Thyroid gland (tissue), 4 donors: ENCODE measurements around the gene GORASP2.

Experiments
- POLR2A ChIP-seq, 2 donors: fragments of 450-650 bp; IDR thresholded peaks; one replicate each; pipeline ENCODE4 v1.6.1; 2017; ENCODE audit warnings: antibody characterized with exemption in 2 of 2, mild to moderate bottlenecking in 2 of 2, moderate library complexity in 1 of 2
- TF ChIP-seq, protein P1 (sequence below), 6 experiments: fragments of 200-600 bp in 3 of 6; fragments of 450-650 bp in 3 of 6; sonication (generic) in 3 of 6; IDR thresholded peaks; one replicate each; pipeline ENCODE4 v1.5.1; 2016 to 2019; ENCODE audit warnings: antibody characterized with exemption in 6 of 6, mild to moderate bottlenecking in 2 of 6, inconsistent platforms in 1 of 6, moderate library complexity in 1 of 6

GRCh38 chr2:170930131-170930990, 1.3 kb downstream of the GORASP2 start:
- TF ChIP-seq, protein P1, sequence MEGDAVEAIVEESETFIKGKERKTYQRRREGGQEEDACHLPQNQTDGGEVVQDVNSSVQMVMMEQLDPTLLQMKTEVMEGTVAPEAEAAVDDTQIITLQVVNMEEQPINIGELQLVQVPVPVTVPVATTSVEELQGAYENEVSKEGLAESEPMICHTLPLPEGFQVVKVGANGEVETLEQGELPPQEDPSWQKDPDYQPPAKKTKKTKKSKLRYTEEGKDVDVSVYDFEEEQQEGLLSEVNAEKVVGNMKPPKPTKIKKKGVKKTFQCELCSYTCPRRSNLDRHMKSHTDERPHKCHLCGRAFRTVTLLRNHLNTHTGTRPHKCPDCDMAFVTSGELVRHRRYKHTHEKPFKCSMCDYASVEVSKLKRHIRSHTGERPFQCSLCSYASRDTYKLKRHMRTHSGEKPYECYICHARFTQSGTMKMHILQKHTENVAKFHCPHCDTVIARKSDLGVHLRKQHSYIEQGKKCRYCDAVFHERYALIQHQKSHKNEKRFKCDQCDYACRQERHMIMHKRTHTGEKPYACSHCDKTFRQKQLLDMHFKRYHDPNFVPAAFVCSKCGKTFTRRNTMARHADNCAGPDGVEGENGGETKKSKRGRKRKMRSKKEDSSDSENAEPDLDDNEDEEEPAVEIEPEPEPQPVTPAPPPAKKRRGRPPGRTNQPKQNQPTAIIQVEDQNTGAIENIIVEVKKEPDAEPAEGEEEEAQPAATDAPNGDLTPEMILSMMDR (IDR thresholded peaks at IDR 0.05): no peak
- TF ChIP-seq POLR2A (IDR thresholded peaks at IDR 0.05): no peak
